HepG2 (cell line): ENCODE data around the gene ARHGDIA. TPM values are rescaled to one million over a fixed set of nuclear protein-coding genes. Genes with fewer than 3 reads are reported as not detected.

Source experiments
- E2F1 ChIP-seq: sonication (generic); formaldehyde crosslinking; IDR thresholded peaks from 2 replicates; pipeline ENCODE4 v1.5.0; 2020; ENCODE audit warnings: missing genetic modification reagents
- SMAD1 ChIP-seq: sonication (generic); formaldehyde crosslinking; IDR thresholded peaks from 2 replicates; pipeline ENCODE4 v1.4.0; 2020; ENCODE audit warnings: missing genetic modification reagents, low read depth, mild to moderate bottlenecking, borderline replicate concordance
- ZNF407 ChIP-seq: sonication (generic); formaldehyde crosslinking; IDR thresholded peaks from one replicate; pipeline ENCODE4 v1.5.1; 2020; ENCODE audit warnings: mild to moderate bottlenecking, missing genetic modification reagents; ENCODE audit errors: not compliant biosample characterization
- ZNF615 ChIP-seq: sonication (generic); formaldehyde crosslinking; IDR thresholded peaks from 2 replicates; pipeline ENCODE4 v1.5.0; 2020; ENCODE audit warnings: mild to moderate bottlenecking, missing genetic modification reagents, borderline replicate concordance
- ZNF891 ChIP-seq: sonication (generic); formaldehyde crosslinking; IDR thresholded peaks from 2 replicates; pipeline ENCODE4 v1.5.0; 2020; ENCODE audit warnings: mild to moderate bottlenecking, missing genetic modification reagents
- polyA plus RNA-seq, 8 experiments: library from polyadenylated mRNA; depleted of rRNA in 3 of 8; stranded (reverse) in 7 of 8; unstranded in 1 of 8; fragments of >200 nt; fragmentation: Illumina TruSeq in 4 of 8; extraction: Trizol in 4 of 8; gene quantifications; 2 replicates each; pipeline versions ENCODE4 v1.2.1 to v1.2.3, GENCODE V29; 2011 to 2016; ENCODE audit warnings: low read depth in 4 of 8, missing spikeins in 1 of 8, mixed read lengths in 1 of 8; ENCODE audit not compliant: insufficient read depth in 1 of 8
- total RNA-seq, 5 experiments: library from RNA; depleted of rRNA; stranded (reverse); fragments of >200 nt; fragmentation: Illumina TruSeq; extraction: Trizol; gene quantifications; 2 replicates each; pipeline ENCODE4 v1.2.3, GENCODE V29; 2016; ENCODE audit warnings: low read depth in 1 of 5

ARHGDIA gene
- total and polyA plus RNA-seq, 2 of the 13 experiments (the other 11 are each of a cell fraction or from before 2014, with no cell fraction given) = 40.0 to 64.0 TPM

- no peak for TF ChIP-seq ZNF407 (CRISPR knock-in tag)
- no peak for TF ChIP-seq ZNF891
- no peak for TF ChIP-seq SMAD1 (CRISPR knock-in tag)
- no peak for TF ChIP-seq E2F1 (CRISPR knock-in tag)
- TF ChIP-seq ZNF615 (CRISPR knock-in tag) = no peak
Measured at GRCh38 chr17:81915331-81915730, 44.2 kb upstream of the ARHGDIA start (continued).
